HG03432 (cell line): ENCODE data around the gene LCE1C.

Experiments
- ATAC-seq: cut with Tn5 transposase; IDR thresholded peaks from one replicate; pipeline ENCODE4 v1.9.1; 2021; ENCODE audit warnings: mild to moderate bottlenecking, moderate library complexity; ENCODE audit not compliant: unreplicated experiment

The LCE1C gene

DNA sequence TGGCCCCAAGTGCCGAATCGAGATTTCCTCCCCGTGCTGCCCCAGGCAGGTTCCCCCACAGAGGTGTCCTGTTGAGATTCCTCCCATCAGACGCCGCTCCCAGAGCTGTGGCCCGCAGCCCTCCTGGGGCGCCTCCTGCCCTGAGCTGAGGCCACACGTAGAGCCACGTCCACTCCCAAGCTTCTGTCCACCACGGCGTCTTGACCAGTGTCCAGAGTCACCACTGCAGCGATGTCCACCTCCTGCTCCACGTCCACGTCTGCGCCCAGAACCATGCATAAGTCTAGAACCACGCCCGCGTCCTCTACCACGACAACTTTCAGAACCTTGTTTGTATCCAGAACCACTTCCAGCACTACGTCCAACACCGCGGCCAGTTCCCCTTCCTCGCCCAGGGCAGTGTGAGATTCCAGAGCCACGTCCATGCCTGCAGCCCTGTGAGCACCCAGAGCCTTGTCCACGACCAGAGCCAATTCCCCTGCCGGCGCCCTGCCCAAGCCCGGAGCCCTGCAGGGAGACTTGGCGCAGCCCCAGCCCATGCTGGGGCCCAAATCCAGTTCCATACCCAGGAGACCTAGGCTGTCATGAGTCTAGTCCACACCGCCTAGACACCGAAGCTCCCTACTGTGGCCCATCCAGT, 45.8 kb downstream of the LCE1C start:
- no peak for ATAC-seq

DNA sequence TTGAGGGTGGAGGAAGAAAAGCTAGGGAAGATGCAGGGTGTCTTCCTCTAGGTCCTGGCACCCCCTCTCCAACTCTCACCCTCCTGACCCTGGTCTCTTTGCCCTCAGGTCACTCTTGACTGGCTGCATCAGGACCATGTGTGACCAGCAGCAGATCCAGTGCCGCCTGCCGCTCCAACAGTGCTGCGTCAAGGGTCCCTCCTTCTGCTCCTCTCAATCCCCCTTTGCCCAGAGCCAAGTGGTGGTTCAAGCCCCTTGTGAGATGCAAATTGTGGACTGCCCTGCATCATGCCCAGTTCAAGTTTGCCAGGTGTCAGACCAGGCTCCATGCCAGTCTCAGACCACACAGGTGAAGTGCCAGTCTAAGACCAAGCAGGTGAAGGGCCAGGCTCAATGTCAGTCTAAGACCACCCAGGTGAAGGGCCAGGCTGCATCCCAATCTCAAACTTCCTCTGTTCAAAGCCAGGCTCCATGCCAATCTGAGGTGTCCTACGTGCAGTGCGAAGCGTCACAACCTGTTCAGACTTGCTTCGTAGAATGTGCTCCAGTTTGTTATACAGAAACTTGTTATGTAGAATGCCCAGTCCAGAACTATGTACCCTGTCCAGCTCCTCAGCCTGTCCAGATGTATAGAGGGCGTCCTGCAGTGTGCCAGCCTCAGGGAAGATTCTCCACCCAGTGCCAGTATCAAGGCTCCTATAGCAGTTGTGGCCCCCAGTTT, 46.8 kb downstream of the LCE1C start:
- no peak for ATAC-seq

DNA sequence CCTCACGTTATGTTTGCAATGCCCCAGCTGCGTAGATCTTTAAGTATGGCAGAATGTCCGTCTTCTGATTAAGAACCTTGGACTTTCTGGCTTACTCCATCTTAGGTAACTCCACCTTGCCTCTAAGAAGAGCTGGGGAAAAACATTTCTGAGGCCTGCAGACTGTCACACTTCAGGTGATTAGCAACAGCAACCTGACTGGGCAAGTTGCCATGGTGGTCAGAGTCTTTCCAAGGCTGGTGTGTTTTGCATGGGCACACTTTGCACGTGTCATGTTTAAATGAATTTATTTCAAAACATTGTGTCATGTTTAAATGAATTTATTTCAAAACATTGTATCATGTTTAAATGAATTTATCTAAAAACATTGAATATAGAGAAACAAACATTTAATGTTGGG, 47.8 kb downstream of the LCE1C start:
- no peak for ATAC-seq

DNA sequence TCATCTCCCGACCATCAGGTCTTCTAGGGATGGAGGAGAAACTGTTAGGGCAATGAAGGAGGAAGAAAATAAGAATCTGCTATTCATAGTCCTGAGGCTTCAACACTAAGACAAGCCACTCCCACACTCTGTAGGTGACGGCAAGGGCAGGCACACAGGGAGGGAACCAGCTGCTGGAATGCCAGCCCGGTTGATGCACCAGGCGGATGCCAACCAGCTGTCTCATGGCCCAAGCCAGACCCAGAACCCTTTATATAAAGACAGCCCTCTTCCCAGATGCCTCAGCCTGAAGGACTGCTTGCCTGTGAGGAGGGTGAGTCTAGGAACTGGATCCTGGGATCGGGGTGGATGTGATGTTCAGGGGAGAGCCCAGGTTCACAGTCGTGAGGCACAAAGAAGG, 48.7 kb downstream of the LCE1C start, which contains the start of gene KPRP:
Gene KPRP, plus strand, starts transcription at position 279 of the 400 bp plus-strand sequence. CDS start 1,564 bp downstream, outside the sequence.
- ATAC-seq, result no peak

DNA sequence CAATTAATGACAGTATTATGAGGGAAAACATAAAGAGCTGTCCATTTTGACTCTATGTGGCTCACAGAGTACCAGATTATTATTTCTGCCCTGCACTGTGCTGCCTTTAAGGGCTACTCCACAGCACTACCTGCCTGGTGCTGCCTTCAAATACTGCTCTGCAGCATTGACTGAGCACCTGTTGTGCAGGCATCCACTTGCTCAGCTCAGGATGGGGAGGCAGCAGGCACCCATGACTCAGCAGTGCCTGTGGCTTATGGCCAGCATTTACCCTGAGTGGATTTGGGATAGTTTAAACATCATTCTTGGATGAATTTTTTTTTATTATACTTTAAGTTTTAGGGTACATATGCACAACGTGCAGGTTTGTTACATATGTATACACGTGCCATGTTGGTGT, 49.6 kb downstream of the LCE1C start:
- no peak for ATAC-seq
